CD4-positive, alpha-beta T cell treated with Interleukin-12 subunit alpha and Interleukin-12 subunit beta, for 1 hour (primary cell): ENCODE results near the gene FCRL2.
"Not testable (repeated sequence)": the region's sequence is repeated elsewhere in the genome, so short reads cannot be mapped to it uniquely, and the experiment has no call there.

ENCODE experiments used
- DNase-seq: peaks from one replicate; pipeline ENCODE4 v3.0.0-alpha.2; 2020

FCRL2 gene

DNA sequence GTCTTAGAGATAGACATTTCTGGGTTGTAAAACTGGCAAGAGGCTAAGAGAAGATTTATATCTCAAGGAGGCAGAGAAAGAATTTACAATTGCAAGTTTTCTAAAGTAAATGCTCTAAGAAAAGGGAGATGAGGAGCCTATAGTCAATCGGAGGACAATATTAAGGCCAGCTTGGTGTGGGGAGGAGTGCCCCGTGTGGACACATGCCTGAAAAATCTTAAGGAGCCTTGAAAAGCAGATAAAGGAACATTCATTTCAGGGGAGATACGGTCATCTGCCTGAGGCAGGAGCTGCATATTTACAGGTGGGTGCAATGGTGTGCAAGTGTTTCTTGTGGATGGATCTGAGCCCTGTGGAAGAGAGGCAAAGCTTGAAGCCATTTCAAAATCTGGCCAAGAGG, 25.6 kb downstream of the FCRL2 start:
- DNase-seq, result no peak

DNA sequence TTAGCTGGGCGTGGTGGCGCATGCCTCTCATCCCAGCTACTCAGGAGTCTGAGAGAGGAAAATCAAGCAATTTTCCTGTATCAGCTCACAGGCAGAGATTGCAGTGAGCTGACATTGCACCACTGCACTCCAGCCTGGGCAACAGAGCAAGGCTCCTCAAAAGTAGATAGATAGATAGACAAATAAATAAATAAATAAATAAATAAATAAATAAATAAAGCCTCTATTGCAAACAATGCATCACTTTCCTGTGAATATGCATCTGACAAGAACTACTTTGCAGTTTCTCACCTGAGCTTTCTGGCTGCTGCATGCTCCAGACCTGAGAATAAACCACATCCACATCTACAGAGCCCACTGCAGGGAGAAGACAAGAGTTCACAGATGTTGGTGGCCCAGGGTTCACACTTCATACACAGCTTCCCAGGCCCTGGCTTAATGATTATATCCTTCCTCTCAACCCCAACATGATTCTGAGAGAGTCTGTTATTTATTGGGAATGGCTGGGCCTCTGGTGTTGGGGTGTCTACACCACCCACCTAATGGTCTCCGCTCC, 28.6 kb downstream of the FCRL2 start:
- no peak for DNase-seq

DNA sequence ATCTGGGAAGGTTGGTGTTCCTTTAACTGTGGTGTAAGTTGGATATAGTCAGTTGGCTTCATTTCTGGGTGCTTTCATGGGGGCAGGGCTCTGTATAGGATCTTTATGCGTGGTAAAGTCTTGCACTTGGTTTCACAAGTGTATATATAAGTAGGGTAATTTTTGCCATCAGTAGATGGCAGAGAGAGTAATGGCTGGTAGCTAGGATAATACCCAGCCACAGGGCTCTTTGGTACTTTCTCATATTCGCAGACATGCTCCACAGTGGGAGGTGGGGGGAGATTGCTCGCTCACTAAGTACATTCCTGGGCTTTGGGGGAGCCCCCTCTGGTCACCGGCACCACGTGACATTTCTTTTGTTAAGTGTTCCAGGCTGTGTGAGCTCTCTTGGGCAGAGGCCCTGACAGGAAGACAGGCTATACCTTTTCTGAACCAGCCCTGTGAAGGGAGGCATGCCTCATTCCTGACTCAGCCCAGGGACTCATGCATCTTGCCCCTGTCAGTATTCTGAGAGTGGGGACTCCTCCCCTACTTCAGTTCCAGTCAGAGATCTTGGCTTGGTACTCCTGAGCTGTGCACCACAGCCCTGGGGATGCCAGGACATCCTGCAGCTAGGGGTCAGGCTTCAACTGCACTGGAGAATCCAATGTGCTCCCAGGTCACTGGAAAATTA, 37.6 kb downstream of the FCRL2 start:
- DNase-seq, result no peak

DNA sequence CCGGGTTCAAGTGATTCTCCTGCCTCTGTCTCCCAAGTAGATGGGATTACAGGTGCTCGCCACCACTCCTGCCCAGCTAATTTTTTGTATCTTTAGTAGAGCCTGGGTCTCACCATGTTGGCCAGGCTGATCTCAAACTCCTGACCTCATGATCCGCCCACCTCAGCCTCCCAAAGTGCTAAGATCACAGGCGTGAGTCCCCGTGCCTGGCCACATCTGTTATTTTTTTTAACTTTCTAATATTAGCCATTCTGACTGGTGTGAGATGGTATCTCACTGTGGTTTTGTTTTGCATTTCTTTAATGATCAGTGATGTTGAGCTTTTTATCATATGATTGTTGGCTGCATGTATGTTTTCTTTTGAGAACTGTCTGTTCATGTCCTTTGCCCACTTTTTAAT, 40.9 kb downstream of the FCRL2 start:
- DNase-seq, result not testable (repeated sequence)

DNA sequence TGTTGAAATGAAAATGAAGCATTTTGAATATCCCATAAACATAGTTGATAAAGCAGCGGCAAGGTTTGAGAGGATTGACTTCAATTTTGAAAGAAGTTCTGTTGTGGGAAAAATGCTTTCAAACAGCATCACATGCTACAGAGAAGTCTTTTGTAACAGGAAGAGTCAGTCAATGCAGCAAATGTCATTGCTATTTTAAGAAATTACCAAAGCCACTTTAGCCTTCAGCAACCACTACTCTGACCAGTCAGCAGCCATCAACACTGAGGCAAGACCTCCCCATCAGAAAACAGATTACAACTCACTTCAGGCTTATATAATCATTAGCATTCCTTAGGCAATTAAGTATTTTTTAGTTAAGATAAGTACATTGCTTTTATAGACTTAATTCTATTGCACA, 42.6 kb downstream of the FCRL2 start:
- no peak for DNase-seq

DNA sequence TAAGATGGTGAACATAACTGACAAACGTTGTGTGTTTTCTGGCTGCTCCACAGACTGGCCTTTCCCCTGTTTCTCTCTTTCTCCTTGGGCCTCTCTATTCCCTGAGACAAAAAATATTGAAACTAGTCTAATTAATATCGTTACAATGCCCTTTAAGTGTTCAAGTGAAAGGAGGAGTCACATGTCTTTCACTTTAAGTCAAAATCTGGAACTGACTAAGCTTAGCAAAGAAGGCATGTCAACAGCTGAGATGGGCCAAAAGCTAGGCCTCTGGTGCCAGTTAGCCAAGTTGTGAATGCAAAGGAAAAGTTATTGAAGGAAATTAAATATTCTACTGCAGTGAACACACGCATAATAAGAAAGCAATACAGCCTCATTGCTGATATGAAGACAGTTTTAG, 44.2 kb downstream of the FCRL2 start:
- DNase-seq, result no peak

DNA sequence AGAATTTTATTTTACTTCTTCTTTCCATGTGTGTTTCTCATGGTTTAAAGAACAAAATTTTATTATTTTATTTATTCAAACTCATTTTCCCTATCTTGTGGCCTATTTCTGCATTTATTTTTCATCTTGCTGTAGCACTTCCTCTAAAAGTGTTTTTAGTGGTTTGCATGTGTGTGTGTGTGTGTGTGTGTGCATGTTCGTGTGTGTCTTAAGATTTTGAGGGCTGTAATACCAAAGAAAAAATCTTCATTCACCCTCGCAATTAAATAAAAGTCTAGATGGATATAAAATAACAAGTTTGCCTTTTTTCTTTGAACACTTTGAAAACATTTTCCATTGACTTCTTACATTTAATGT, 51.7 kb downstream of the FCRL2 start:
- peak; percentile 55 for DNase-seq

DNA sequence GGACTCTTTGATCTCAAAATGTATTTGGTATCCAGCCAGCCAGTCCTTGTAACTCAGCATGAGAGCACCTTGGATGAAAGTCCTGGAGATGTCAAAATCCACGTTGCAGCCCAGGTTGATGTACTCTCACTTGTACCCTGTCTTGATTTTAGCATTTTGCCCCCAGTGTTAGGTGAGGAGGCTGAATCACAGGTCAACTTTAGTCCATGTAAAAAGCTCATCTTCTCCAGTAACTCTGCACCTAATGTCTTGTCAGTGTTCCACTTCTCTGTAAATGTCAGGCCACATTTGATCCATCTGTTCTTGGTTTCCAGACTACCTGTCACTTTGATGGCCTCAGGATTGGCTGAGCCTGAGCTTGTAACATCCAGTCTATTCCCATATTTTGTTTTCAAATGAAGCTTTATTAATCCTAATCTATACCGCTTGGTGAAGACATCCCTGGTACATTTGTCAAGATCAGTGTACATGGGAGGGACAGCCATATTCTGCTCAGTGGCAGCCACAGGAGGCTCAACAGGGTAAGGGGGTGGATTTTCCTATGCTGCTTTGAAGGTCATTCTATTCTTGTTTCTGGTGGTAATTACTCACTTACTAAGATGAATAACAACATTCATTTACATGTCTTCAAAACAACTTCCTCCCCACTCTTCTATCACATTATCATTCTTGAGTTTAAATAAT, 52.3 kb downstream of the FCRL2 start:
- no peak for DNase-seq

DNA sequence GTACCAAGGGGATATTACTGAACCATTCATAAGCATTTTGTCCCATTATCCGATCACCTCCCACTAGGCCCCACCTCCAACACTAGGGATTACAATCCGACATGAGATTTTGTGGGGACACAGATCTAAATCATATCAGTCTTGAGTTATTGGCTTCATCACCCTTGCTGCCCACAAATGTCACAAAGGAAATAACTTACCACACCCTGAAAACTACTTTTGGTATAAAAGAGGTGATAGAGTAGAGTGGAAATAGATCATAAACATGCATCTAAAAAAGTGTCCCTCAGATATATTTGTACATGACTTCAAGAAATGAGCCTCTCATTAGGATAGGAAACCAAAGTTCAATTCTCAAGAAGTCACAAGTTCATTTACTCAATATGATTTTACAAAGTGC, 53.8 kb downstream of the FCRL2 start:
- DNase-seq, result peak; percentile 22

DNA sequence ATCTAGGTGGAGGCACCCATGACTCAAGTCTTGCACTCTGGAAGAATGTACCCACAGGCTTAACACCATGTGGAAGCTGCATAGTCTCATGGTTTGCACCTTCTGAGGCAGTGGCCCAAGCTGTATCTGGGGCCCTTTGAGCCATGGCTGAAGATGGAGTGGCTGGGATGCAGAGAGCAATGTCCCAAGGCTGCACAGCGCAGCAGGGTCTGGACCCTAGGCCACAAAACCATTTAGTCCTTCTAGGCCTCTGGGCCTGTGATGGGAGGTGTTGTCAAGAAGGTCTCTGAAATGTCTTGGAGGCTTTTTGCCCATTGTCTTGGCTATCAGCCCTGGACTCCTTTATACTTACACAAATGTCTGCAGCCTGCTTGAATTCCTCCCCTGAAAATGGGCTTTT, 54.9 kb downstream of the FCRL2 start:
- DNase-seq, result no peak

DNA sequence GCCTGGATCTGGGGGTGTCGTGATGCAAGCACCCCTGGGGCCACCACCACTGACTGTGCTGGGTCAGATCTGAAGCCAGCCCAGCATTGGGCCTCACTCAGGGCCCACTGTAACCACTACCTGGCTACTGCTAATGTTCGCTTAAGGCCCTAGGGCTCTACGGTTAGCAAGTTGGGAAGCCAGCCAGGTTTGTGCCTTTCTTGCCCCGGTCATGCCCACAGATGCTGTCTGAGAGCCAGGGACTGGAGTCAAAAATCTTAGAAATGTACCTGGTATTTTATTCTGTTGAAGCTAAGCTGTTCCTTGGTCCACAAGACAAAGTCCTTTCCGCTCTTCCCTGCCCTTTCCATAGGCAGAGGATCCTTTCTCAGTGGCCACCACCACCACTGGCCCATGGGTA, 61.2 kb downstream of the FCRL2 start:
- no peak for DNase-seq

DNA sequence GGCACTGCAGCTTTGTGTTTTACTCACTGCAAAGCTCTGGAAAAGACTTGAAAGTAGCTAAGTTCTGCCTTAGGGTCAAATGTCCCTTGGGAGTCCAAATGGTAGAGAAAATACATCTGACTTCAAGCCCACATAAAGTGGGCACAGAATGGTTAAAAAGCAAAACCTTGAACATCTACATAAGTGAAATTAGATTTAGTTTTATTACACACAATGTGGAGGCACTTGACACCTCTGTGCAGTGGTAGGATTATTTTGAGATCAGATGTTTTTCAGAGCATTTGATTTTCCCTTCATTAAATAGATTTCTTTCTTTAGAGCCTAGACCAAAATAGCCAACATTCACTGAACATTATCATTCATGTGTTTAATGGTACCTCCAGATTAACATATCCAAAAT, 65.1 kb downstream of the FCRL2 start:
- no peak for DNase-seq

DNA sequence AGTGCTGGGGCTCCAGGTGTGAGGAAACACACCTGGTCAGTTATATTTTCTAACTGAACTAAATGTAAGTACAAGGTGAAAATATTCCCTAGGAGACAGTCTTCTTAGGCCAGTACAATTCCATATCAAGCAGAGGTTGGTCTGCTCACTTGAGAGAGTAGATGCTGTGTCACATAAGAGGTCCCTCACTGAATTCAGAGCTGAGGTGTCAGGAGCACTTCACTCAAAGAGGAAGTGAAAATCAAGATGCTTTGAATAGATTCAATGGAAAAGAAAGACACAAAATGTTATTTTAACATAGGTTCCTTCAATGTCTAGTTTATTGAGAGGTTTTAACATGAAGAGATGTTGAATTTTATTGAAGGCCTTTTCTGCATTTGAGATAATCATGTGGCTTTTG, 72.1 kb downstream of the FCRL2 start:
- no peak for DNase-seq

DNA sequence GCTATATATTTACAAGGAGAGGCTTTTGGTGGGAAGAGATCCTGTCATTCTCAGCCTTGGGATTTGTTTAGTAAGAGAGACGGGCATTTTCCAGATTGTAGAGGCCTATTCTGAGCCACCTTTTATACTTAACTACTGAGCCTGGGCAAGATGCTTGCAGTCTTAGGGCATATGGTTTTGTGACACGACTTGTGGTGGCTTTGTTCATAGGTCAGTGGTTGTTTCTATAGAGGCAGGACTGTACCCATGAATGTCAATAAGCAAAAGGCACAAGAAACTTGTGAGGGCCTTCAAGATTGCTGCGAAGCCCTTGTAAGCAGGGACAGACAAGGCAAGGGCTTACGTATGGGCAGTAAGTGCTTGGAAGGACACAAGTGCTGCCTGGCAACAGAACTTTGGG, 73.0 kb downstream of the FCRL2 start:
- DNase-seq, result no peak

DNA sequence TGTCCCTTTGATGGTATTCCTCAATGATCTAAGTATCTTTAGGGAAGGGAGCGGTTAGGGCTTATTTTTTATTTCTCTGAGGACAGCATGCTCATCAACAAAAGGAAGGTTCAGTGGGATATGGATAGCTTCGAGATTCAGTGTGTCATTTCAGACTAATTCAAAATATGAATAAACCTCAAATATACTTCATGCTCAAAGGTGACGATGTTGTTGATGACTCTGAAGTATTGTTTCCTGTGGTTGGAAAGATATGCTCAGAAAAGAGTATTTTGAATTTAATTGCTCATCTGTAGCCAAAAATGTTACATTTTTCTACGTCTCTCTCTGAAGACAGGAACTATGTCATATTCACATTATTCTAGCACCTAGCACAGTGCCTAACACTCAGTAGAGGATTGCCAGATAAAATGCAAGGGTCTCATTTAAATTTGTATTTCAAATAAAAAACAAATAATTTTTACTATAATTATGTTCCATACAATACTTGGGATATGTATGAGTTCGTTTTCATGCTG, 74.6 kb downstream of the FCRL2 start:
- DNase-seq, result no peak

DNA sequence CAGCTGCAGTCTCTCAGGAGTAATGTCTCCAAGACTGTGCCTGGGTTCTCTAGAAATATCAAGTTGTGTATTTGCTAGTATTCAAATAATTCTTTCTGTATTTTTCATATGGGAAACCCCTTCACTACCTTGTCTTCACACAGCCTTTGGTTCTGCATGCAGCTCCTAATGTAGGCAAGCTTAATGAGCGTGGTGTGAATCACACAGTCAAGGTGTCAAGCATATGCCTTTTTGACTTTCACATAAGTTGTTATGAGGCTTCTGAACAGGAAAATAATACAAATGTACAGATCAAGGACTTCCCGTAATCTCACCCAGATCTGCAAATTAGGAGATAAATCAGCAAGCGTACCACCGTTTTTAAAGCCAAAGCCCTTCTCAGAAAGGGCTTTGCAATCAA, 76.2 kb downstream of the FCRL2 start, which contains the start of gene FCRL3:
TSS of gene FCRL3 (minus strand) at position 38 of the 400 bp plus-strand sequence. CDS start 280 bp downstream, outside the sequence.
- peak; percentile 24 for DNase-seq

DNA sequence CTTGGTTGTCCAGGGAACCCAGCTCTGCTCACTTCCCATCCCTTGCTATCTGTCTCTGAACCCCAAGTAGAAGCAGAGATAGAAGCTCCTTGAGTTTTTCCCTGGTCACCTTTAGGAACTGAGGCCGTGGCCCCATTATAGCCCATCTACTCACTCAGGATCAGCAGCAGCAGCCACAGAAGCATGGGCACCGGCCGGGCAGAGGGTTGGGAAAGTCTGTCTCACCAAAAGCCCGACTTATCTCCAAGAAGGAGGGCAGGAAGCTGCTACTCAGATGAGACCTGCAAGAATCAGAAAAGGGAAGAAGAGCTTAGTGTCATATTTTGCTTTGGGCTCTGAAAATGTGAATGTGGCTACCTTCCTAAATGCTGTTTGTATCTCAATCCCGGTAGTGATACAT, 76.6 kb downstream of the FCRL2 start:
- DNase-seq, result no peak

DNA sequence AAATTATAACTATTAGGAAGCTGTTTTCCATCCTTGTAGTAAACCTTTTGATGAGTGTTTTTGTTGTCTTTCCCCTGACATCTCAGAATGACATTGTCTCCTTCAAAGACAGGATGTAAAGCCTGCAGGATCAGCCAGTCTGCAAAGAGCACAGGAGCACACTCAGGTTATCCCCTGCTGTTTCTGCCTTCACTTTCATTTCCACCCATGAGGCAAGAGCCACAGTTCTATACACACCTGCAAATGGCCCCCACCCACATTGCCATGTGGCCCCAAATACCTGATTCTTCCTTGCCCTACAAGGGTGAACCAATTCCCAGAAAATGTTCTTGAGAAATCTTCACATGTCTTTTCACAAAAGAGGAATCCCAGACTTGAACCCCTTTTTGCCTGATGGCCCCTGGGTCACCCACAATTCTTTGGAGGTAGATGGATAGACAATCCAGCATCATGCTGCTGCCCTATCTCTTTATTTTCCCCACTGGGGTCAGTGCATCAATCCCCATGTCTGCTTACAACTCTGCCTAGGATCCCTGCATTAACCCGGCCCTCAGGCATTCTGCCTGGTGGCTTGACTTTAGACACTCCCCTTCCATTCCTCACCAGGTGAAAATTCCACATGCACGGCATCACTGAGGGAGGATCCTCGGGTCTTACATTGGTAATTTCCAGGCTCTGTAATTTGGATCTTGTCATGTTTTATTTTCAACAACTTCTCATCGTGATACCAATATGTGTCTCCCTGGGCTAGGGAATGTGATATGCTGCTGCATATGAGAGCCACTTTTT, 79.0 kb downstream of the FCRL2 start:
- no peak for DNase-seq

DNA sequence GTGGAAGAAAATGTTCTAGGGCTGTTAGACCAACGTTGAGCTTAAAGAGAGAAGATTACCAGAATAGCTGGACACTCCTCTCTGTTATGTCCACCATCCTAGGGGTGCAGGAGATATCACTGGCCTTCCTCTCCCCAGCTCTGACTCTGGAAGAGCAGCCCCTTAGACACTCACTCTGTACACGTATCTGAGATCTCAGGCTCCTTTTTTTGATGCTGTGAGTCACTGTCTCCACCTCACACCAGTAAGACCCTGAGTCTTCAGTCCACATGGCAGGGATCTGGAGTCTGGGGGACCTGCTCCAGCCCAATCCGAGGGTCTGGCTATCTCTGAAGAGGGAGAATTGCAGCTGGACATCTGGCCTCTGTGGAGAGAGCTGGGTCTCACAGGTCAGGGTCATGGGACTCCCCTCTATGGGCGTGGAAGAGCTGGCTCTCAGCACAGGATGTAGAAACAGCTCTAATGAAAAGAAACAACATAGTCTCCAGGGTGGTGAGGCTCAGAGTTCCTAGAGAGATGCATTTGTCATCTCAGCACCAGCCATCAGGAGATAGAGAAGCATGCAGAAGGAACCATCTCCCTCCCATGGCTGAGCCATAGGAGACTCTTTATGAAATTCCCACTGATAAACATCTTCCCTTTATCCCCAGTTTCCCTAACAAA, 79.8 kb downstream of the FCRL2 start:
- DNase-seq, result no peak
